Measurements from ENCODE around the gene SPPL2B. TPM values are rescaled to one million over a fixed set of nuclear protein-coding genes. Genes with fewer than 3 reads are reported as not detected.

Gene SPPL2B
- total RNA-seq, 1 experiment from 2014 or later = 14.3 TPM

GRCh38 chr19:2358548-2359173, 30.2 kb downstream of the SPPL2B start:
- no peak for DNase-seq
- Histone ChIP-seq H3K27me3 (peaks cover 12% of the 10 kb centered on the region; the same call in 1 of the 2 replicates), H3K9me3 (replicated peaks) (no peaks in the 10 kb centered on the region)

DNA sequence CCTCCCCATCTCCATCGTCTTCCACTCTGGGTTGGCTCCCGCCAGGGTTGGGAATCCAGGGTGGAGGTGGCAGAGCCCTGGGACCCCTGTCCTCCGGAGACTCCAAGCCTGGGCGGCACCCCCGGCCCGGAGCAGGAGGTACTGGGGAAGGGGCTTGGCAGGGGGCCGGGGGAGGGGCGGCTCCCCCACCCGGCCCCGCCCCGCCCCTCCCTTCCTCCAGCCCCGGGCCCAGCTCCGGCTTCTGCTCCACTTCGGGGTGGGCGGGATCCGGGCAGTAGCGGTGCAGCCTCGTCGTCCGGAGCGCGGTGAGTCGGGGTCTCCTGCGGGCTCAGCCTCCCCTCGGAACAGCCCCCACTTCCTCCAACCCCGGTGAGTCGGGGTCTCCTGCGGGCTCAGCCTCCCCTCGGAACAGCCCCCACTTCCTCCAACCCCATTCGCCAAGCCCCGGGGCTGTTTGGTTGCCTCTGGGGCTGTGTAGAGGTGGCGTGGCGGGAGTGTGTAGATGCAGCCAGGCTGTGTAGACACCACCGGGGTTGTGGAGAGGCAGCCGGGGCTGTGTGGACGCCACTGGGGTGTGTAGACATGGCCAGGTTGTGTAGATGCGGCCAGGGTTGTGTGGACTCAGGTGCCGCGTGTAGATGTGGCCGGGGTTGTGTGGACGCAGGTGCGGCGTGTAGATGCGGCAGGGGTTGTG, 31.7 kb downstream of the SPPL2B start, which contains the start of gene TMPRSS9:
Gene TMPRSS9, plus strand, starts transcription at position 274 of the 694 bp plus-strand sequence. CDS start 29,521 bp downstream, outside the sequence.
- H3K36me3 ChIP-seq = no peaks in the 10 kb centered on the region

More at GRCh38 chr19:2358548-2359173, 30.2 kb downstream of the SPPL2B start:
- H3K27ac ChIP-seq = no peak overlapping the region
- H3K36me3 ChIP-seq = no peaks in the 10 kb centered on the region
- H3K4me3 ChIP-seq = no peak overlapping the region
- H3K4me1 ChIP-seq = peaks cover 7% of the 10 kb centered on the region

GRCh38 chr19:2360833-2361232, 32.3 kb downstream of the SPPL2B start:
- peaks cover 12% of the 10 kb centered on the region for H3K27me3 ChIP-seq
- DNase-seq = no peak
- H3K27ac ChIP-seq = no peak overlapping the region
- peaks cover 6% of the 10 kb centered on the region for H3K4me1 ChIP-seq
- H3K36me3 ChIP-seq = no peaks in the 10 kb centered on the region
- H3K9me3 ChIP-seq (replicated peaks) = no peaks in the 10 kb centered on the region
- H3K4me3 ChIP-seq = no peak overlapping the region

More for the DNA sequence above, 31.7 kb downstream of the SPPL2B start, which contains the start of gene TMPRSS9:
- H3K4me3 ChIP-seq = no peak within 1 kb of the TSS
- H3K27me3 ChIP-seq = peaks cover 12% of the 10 kb centered on the region
- DNase-seq = no peak
- H3K27ac ChIP-seq = no peak within 1 kb of the TSS
- H3K4me1 ChIP-seq = peaks cover 7% of the 10 kb centered on the region
- H3K9me3 ChIP-seq (replicated peaks) = no peaks in the 10 kb centered on the region

- H3K27me3 ChIP-seq = peaks cover 12% of the 10 kb centered on the region
- no peak for DNase-seq
- H3K36me3 ChIP-seq = no peaks in the 10 kb centered on the region
- no peak overlapping the region for H3K27ac ChIP-seq
- H3K4me3 ChIP-seq = no peak overlapping the region
- no peaks in the 10 kb centered on the region; the same call in 1 of the 2 replicates for H3K4me1 ChIP-seq
- no peaks in the 10 kb centered on the region for H3K9me3 ChIP-seq (replicated peaks)
These were observed 33.0 kb downstream of the SPPL2B start for GRCh38 chr19:2361246-2362045.

- Histone ChIP-seq H3K4me3 (no peak overlapping the region), H3K27ac (no peak overlapping the region), H3K27me3 (peaks cover 12% of the 10 kb centered on the region), H3K36me3 (no peaks in the 10 kb centered on the region), H3K4me1 (no peaks in the 10 kb centered on the region), H3K9me3 (replicated peaks) (no peaks in the 10 kb centered on the region)
- DNase-seq = no peak
These were observed 33.8 kb downstream of the SPPL2B start for GRCh38 chr19:2362046-2362969.

GRCh38 chr19:2362970-2363300, 34.5 kb downstream of the SPPL2B start:
- H3K4me3 ChIP-seq = no peak overlapping the region
- no peak overlapping the region for H3K27ac ChIP-seq
- DNase-seq = no peak
- peaks cover 12% of the 10 kb centered on the region for H3K27me3 ChIP-seq
- H3K9me3 ChIP-seq (replicated peaks) = no peaks in the 10 kb centered on the region
- no peaks in the 10 kb centered on the region for H3K36me3 ChIP-seq
- H3K4me1 ChIP-seq = no peaks in the 10 kb centered on the region

DNA sequence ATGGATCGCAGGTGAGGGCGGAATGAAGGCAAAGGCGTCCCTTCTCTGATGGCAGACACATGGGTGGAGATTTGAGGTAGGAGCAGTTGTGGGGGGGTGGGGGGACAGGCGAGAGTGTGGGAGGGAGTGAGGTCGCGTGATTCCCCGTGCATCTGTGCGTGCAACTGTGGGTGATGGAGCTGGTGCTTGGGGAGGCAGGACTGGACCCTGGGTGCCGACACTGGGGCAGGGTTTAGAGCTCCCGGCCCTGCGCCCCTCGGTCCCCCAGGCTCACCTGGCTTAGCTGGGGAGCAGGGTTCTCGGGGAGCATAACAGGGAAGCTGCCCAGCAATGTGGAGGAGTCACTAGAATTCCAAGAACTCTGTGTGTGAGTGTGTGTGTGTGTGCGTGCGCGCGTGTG, 34.9 kb downstream of the SPPL2B start:
- no peaks in the 10 kb centered on the region for H3K4me1 ChIP-seq
- H3K36me3 ChIP-seq = no peaks in the 10 kb centered on the region
- DNase-seq = no peak
- no peak overlapping the region for H3K27ac ChIP-seq
- no peak overlapping the region for H3K4me3 ChIP-seq
- H3K9me3 ChIP-seq (replicated peaks) = no peaks in the 10 kb centered on the region
- H3K27me3 ChIP-seq = peaks cover 12% of the 10 kb centered on the region

DNA sequence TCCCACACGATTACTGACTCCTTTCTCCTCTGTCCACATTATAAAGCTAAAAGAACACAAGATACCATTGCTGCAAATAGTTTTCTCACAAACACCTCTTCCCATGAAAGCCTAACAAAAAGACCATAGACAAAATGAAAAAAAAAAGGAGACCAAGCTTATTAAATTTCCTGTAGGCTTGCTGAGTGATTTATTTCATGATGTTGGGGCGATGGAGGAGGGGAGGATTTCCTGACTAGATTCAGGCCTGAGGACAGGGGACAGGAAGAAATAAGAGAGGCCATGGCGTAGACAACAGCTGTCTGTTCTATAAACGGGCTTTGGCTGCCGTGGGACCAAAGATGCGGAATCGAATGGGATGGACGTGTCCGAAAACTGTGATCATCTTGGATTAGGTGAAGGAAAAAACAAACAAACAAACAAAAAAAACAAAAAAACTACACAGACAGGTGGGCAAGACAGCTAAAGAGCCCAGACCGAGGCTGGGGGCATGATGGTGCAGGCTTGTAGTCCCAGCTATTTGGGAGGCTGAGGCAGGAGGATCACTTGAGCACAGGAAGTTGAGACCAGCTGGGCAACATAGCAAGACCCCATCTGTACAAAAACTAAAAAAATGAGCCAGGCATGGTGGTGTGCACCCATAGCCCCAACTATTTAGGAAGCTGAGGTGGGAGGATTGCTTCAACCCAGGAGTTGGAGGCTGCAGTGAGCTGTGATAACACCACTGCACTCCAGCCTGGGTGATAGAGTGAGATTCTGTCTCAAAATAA, 36.9 kb downstream of the SPPL2B start:
- no peak overlapping the region for H3K27ac ChIP-seq
- H3K9me3 ChIP-seq (replicated peaks) = no peaks in the 10 kb centered on the region
- DNase-seq = peak; percentile 36 to 70
- H3K4me1 ChIP-seq = no peaks in the 10 kb centered on the region
- peak overlapping the region; percentile 9; the same call in 1 of the 2 replicates for H3K4me3 ChIP-seq
- H3K27me3 ChIP-seq = peaks cover 12% of the 10 kb centered on the region
- H3K36me3 ChIP-seq = no peaks in the 10 kb centered on the region

DNA sequence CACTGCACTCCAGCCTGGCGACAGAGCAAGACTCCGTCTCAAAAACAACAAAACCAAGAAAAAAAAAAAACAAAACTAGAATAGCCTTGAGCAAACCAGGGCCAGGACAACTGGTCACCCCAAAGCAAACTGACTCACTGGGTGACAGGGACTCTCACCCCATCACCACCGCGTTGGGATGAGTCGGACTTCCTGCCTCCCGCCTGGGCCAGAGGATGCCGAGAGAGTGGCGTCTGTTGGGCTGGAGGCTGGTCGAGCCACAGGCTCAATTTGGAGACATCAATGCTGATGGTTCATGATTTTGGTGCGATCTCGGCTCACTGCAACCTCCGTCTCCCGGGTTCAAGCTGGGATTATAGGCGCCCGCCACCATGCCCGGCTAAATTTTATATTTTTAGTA, 43.2 kb downstream of the SPPL2B start:
- H3K36me3 ChIP-seq = no peaks in the 10 kb centered on the region
- DNase-seq = no peak
- H3K27ac ChIP-seq = no peak overlapping the region
- H3K4me1 ChIP-seq = no peaks in the 10 kb centered on the region
- peaks cover 5% of the 10 kb centered on the region; the same call in 1 of the 2 replicates for H3K27me3 ChIP-seq
- H3K9me3 ChIP-seq (replicated peaks) = no peaks in the 10 kb centered on the region
- H3K4me3 ChIP-seq = no peak overlapping the region

GRCh38 chr19:2372076-2372612, 43.7 kb downstream of the SPPL2B start:
- Histone ChIP-seq H3K27ac (no peak overlapping the region), H3K27me3 (peaks cover 7% of the 10 kb centered on the region; the same call in 1 of the 2 replicates), H3K36me3 (no peaks in the 10 kb centered on the region), H3K4me1 (no peaks in the 10 kb centered on the region), H3K4me3 (no peak overlapping the region), H3K9me3 (replicated peaks) (no peaks in the 10 kb centered on the region)
- no peak for DNase-seq

DNA sequence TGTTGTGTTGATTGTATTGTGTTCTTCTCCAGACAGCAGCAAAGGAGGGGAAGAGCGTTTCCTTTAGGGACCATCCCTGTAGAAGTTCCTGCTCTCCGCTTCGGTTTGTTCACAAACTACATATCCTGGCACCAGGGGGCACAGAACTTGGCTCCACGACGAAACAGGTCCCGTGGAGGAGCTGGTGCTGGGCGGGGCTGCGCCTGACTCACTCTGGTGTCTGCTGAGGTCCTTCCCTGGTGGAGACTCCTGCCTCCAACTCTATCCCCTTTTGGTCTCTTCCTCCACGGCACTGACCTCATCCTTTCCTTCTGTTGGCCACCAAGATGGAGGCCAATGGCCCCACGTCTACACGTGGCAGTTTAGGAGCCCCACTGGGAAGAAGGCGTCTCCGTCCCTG, 46.3 kb downstream of the SPPL2B start:
- H3K27ac ChIP-seq = no peak overlapping the region
- H3K4me1 ChIP-seq = no peaks in the 10 kb centered on the region
- DNase-seq = no peak
- H3K4me3 ChIP-seq = no peak overlapping the region
- H3K27me3 ChIP-seq = peaks cover 7% of the 10 kb centered on the region; the same call in 1 of the 2 replicates
- H3K36me3 ChIP-seq = no peaks in the 10 kb centered on the region
- H3K9me3 ChIP-seq (replicated peaks) = no peaks in the 10 kb centered on the region; the same call in 1 of the 2 replicates

DNA sequence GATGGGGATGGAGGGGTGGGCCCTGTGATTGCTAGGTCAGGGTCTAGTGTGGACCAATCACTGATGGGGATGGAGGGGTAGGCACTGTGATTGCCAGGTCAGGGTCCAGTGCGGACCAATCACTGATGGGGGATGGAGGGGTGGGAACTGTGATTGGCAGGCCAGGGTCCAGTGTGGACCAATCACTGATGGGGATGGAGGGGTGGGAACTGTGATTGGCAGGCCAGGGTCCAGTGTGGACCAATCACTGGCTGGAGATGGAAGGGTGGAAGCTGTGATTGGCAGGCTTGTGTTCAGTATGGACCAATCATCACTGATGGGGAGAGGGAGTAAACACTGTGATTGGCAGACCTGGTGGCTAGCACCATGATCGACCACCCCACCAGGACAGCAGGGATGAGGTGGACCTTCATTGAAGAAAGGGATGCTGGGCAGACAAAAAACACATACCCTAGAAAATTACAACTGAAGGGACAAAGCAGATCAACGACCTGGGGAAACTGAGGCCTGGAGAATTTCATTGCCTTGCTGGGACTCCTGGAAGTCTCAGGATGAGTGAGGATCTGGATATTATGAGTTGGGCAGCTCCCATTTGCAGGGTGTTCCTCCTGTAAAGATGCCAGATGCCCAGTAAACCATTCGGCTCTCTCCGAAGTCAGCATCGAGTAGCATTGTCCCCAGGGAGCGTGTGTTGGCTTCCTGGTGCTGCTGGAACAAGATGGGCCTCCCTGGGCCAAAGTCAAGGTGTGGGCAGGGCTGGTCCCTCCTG, 47.1 kb downstream of the SPPL2B start:
- Histone ChIP-seq H3K36me3 (no peaks in the 10 kb centered on the region), H3K9me3 (replicated peaks) (no peaks in the 10 kb centered on the region; the same call in 1 of the 2 replicates), H3K27ac (no peak overlapping the region), H3K4me3 (no peak overlapping the region), H3K27me3 (peaks cover 7% of the 10 kb centered on the region; the same call in 1 of the 2 replicates), H3K4me1 (no peaks in the 10 kb centered on the region)
- DNase-seq = no peak
